ENCODE measurements around the gene PARD3B. TPM values are rescaled to one million over a fixed set of nuclear protein-coding genes. Genes with fewer than 3 reads are reported as not detected.

Gene PARD3B
- polyA plus RNA-seq, 3 donors: not detected

GRCh38 chr2:205022841-205023240, 477.6 kb downstream of the PARD3B start:
- Histone ChIP-seq H3K79me2 (ENCODE audit: insufficient read depth, low read length) (no peaks in the 10 kb centered on the region), H3K4me2 (replicated peaks; ENCODE audit: extremely low read depth, low read length, poor library complexity, severe bottlenecking) (no peak overlapping the region), H3K4me1 (ENCODE audit: control insufficient read depth in 1 of 2, insufficient read depth in 2 of 2, low read length in 2 of 2) (no peaks in the 10 kb centered on the region), H3K27me3 (ENCODE audit: control insufficient read depth in 2 of 2, insufficient read depth in 2 of 2, low read length in 2 of 2) (no peaks in the 10 kb centered on the region), H3K27ac (ENCODE audit: low read depth in 1 of 2, low read length in 2 of 2) (no peak overlapping the region), H2AFZ (ENCODE audit: insufficient read depth, low read depth, low read length, poor library complexity, severe bottlenecking) (no peak overlapping the region), H3K9me3 (replicated peaks in 1 of 2; ENCODE audit: control insufficient read depth in 1 of 2, insufficient read depth in 1 of 2, low read length in 2 of 2) (peaks cover 0 to 3% of the 10 kb centered on the region in 2 donors), H3K9ac (ENCODE audit: insufficient read depth, low read length, poor library complexity, severe bottlenecking) (no peak overlapping the region), H3K36me3 (replicated peaks in 1 of 2; ENCODE audit: control insufficient read depth in 1 of 2, insufficient read depth in 2 of 2, low read length in 2 of 2) (no peaks in the 10 kb centered on the region), H3K4me3 (replicated peaks in 1 of 3; ENCODE audit: low read depth in 2 of 3, low read length in 3 of 3) (no peak overlapping the region), H4K20me1 (ENCODE audit: insufficient read depth, low read length) (no peaks in the 10 kb centered on the region)
- H3K27ac Mint-ChIP-seq: no peak overlapping the region
- WGBS (ENCODE audit: insufficient coverage): 97% methylated on average over 5 of the region's 5 CpGs
- no peaks in the 10 kb centered on the region for H3K4me1 Mint-ChIP-seq
- H3K9me3 Mint-ChIP-seq: peaks cover 0 to 5% (median 0%) of the 10 kb centered on the region in 7 donors
- no peaks in the 10 kb centered on the region for H3K27me3 Mint-ChIP-seq (ENCODE audit: low read depth in 3 of 3)
- H3K36me3 Mint-ChIP-seq: no peaks in the 10 kb centered on the region
- no peak for TF ChIP-seq CTCF (IDR thresholded peaks at IDR 0.05)
- no peak for DNase-seq
- intact Hi-C loops (cut with micrococcal nuclease): no loop called here
- no peak overlapping the region for H3K4me3 Mint-ChIP-seq

- no peak for TF ChIP-seq CTCF (IDR thresholded peaks at IDR 0.05)
- DNase-seq: no peak
- Mint-ChIP-seq H3K27ac (no peak overlapping the region), H3K36me3 (no peaks in the 10 kb centered on the region), H3K4me1 (no peaks in the 10 kb centered on the region), H3K9me3 (peaks cover 0 to 8% (median 0%) of the 10 kb centered on the region in 7 donors), H3K4me3 (no peak overlapping the region), H3K27me3 (ENCODE audit: low read depth in 3 of 3) (no peaks in the 10 kb centered on the region)
- Histone ChIP-seq H3K27me3 (ENCODE audit: control insufficient read depth in 2 of 2, insufficient read depth in 2 of 2, low read length in 2 of 2) (no peaks in the 10 kb centered on the region), H2AFZ (ENCODE audit: insufficient read depth, low read depth, low read length, poor library complexity, severe bottlenecking) (no peak overlapping the region), H3K79me2 (ENCODE audit: insufficient read depth, low read length) (no peaks in the 10 kb centered on the region), H3K4me2 (replicated peaks; ENCODE audit: extremely low read depth, low read length, poor library complexity, severe bottlenecking) (no peak overlapping the region), H3K9ac (ENCODE audit: insufficient read depth, low read length, poor library complexity, severe bottlenecking) (no peak overlapping the region), H3K36me3 (replicated peaks in 1 of 2; ENCODE audit: control insufficient read depth in 1 of 2, insufficient read depth in 2 of 2, low read length in 2 of 2) (no peaks in the 10 kb centered on the region), H3K4me3 (replicated peaks in 1 of 3; ENCODE audit: low read depth in 2 of 3, low read length in 3 of 3) (no peak overlapping the region), H3K27ac (ENCODE audit: low read depth in 1 of 2, low read length in 2 of 2) (no peak overlapping the region), H4K20me1 (ENCODE audit: insufficient read depth, low read length) (no peaks in the 10 kb centered on the region), H3K4me1 (ENCODE audit: control insufficient read depth in 1 of 2, insufficient read depth in 2 of 2, low read length in 2 of 2) (no peaks in the 10 kb centered on the region), H3K9me3 (replicated peaks in 1 of 2; ENCODE audit: control insufficient read depth in 1 of 2, insufficient read depth in 1 of 2, low read length in 2 of 2) (peaks cover 0 to 3% of the 10 kb centered on the region in 2 donors)
- intact Hi-C loops (cut with micrococcal nuclease): no loop called here
- WGBS (ENCODE audit: insufficient coverage): 93% methylated on average over 7 of the region's 10 CpGs
These were observed 479.7 kb downstream of the PARD3B start for GRCh38 chr2:205024822-205025518.

Data from CD14-positive monocyte (primary cell).